ENCODE data around the gene CACNA1A.

DNA sequence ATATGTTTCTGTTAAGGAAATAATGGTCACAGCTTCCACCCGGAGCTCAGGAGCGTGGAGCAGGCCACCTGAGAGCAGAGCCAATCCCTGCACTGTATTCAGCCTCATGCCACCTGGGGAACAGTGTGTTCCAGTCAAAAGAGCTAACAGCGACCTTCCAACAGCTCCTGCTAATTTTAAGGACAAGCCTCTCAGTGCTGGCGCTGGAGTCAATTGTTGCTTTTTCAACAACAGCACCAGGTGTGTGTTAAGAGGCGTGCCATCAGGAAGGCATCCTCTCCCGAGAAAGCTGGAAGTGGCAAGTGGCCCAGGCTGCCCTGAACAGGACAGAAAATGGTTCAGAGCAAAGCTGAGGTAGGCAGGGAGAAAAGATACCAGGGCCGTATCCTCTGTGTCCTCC, 102.0 kb downstream of the CACNA1A start:
- no peak for TF ChIP-seq POLR2A (IDR thresholded peaks at IDR 0.05)
- TF ChIP-seq, protein P1, sequence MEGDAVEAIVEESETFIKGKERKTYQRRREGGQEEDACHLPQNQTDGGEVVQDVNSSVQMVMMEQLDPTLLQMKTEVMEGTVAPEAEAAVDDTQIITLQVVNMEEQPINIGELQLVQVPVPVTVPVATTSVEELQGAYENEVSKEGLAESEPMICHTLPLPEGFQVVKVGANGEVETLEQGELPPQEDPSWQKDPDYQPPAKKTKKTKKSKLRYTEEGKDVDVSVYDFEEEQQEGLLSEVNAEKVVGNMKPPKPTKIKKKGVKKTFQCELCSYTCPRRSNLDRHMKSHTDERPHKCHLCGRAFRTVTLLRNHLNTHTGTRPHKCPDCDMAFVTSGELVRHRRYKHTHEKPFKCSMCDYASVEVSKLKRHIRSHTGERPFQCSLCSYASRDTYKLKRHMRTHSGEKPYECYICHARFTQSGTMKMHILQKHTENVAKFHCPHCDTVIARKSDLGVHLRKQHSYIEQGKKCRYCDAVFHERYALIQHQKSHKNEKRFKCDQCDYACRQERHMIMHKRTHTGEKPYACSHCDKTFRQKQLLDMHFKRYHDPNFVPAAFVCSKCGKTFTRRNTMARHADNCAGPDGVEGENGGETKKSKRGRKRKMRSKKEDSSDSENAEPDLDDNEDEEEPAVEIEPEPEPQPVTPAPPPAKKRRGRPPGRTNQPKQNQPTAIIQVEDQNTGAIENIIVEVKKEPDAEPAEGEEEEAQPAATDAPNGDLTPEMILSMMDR (IDR thresholded peaks at IDR 0.05): no peak

All from body of pancreas (tissue), 4 donors.